Kidney capillary endothelial cell (primary cell): Measurements from ENCODE around the gene KRT78.

ENCODE experiments used
- DNase-seq: peaks from one replicate; pipeline ENCODE4 v3.0.0-alpha.2; 2018; ENCODE audit warnings: low spot score

KRT78 gene

GRCh38 chr12:52838609-52839435 lies 10.0 kb downstream of the KRT78 start:
- no peak for DNase-seq

- DNase-seq: no peak
These were observed 10.8 kb downstream of the KRT78 start for GRCh38 chr12:52837781-52838608.

GRCh38 chr12:52837413-52837741 lies 11.4 kb downstream of the KRT78 start:
- peak; percentile 64 for DNase-seq

GRCh38 chr12:52836491-52837412 lies 12.0 kb downstream of the KRT78 start:
- DNase-seq: peak; percentile 2

- peak; percentile 64 for DNase-seq
These were observed 12.7 kb downstream of the KRT78 start for GRCh38 chr12:52836042-52836466.

GRCh38 chr12:52835271-52836041 lies 13.3 kb downstream of the KRT78 start:
- DNase-seq: peak; percentile 1

- DNase-seq: no peak
These were observed 14.1 kb downstream of the KRT78 start for GRCh38 chr12:52834727-52835001.

- DNase-seq: no peak
These were observed 14.7 kb downstream of the KRT78 start, which contains the start of gene KRT79 for GRCh38 chr12:52833922-52834726. Gene KRT79 (minus strand): TSS chr12:52834311. CDS start chr12:52834260, 51 bp downstream.

- no peak for DNase-seq
These were observed 15.5 kb downstream of the KRT78 start for GRCh38 chr12:52832985-52833905.

- no peak for DNase-seq
These were observed 16.3 kb downstream of the KRT78 start for GRCh38 chr12:52832451-52832850.

- no peak for DNase-seq
These were observed 17.5 kb downstream of the KRT78 start for GRCh38 chr12:52831251-52831650.

GRCh38 chr12:52829986-52830770 lies 18.6 kb downstream of the KRT78 start:
- DNase-seq: no peak

- DNase-seq: no peak
These were observed 20.2 kb downstream of the KRT78 start for GRCh38 chr12:52828591-52829021.

- no peak for DNase-seq
These were observed 20.6 kb downstream of the KRT78 start for GRCh38 chr12:52828156-52828555.

- DNase-seq: no peak
These were observed 21.2 kb downstream of the KRT78 start for GRCh38 chr12:52827499-52828090.

GRCh38 chr12:52826611-52827498 lies 21.9 kb downstream of the KRT78 start:
- DNase-seq: no peak

GRCh38 chr12:52825961-52826360 lies 22.8 kb downstream of the KRT78 start:
- no peak for DNase-seq
